ENCODE measurements around the gene ZNF775. TPM values are rescaled to one million over a fixed set of nuclear protein-coding genes. Genes with fewer than 3 reads are reported as not detected.

ZNF775 gene
- total and polyA plus RNA-seq, 2 of the 13 experiments (the other 11 are each of a cell fraction or from before 2014, with no cell fraction given): 3.1 to 3.2 TPM

DNA sequence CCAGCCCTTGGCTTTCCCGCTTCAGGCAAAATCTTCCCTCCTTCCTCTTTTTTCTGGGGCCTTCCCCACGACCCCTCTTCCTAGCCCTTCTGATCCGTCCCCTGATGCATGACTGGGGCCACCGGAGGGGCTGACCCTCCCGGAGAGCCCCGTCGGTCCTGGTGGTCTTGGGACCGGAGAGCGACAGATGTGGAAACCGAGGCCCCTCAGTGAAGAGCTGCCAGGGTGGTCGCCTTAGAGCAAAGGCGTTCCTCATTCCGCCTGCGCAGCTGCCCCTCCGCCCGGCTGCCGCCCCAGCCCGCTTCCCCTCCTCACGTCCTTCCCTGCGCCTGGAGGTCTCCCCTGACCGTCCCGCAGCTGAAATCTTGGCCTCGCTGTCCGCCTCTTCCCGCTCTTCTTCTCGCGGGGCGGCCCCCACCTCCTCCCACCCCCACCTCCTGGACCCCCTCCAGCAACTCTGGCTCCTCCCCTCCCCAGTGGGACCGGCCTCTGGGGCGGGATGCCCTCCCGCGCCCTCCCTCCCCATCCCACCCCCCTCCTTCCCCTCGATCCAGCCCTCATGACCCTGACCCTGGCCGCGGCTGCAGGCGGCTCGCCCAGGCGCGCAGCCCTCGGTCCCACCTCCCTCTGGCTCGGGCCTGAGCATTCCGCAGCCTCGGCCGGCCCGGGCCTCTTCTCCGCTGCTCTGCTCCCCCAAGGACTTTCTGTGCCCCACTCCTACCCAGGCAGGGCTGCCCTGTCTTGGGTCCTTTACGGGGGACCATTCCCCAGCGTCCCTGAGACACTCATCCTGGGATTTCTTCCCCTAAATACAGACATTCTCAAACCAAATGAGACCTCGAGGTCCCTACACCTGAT is 37.6 kb upstream of the ZNF775 start, which contains the start of gene RARRES2 (continued):
- TF ChIP-seq, protein P1, sequence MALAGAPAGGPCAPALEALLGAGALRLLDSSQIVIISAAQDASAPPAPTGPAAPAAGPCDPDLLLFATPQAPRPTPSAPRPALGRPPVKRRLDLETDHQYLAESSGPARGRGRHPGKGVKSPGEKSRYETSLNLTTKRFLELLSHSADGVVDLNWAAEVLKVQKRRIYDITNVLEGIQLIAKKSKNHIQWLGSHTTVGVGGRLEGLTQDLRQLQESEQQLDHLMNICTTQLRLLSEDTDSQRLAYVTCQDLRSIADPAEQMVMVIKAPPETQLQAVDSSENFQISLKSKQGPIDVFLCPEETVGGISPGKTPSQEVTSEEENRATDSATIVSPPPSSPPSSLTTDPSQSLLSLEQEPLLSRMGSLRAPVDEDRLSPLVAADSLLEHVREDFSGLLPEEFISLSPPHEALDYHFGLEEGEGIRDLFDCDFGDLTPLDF (CRISPR knock-in tag; IDR thresholded peaks at IDR 0.05): no peak
- TF ChIP-seq ZNF777 (CRISPR knock-in tag; IDR thresholded peaks at IDR 0.05): 0 out of 2 replicates have a peak, but pooled peaks have one; percentile 37
- TF ChIP-seq GABPA (IDR thresholded peaks at IDR 0.05; ENCODE audit: low read depth, low read length): no peak
- TF ChIP-seq GABPA (CRISPR knock-in tag; IDR thresholded peaks at IDR 0.05; ENCODE audit: low read depth): no peak
- no peak for TF ChIP-seq SNAPC2 (CRISPR knock-in tag; IDR thresholded peaks at IDR 0.05)
- no peak for TF ChIP-seq ZNF546 (CRISPR knock-in tag; conservative IDR thresholded peaks at IDR 0.05)
- TF ChIP-seq, protein P2, sequence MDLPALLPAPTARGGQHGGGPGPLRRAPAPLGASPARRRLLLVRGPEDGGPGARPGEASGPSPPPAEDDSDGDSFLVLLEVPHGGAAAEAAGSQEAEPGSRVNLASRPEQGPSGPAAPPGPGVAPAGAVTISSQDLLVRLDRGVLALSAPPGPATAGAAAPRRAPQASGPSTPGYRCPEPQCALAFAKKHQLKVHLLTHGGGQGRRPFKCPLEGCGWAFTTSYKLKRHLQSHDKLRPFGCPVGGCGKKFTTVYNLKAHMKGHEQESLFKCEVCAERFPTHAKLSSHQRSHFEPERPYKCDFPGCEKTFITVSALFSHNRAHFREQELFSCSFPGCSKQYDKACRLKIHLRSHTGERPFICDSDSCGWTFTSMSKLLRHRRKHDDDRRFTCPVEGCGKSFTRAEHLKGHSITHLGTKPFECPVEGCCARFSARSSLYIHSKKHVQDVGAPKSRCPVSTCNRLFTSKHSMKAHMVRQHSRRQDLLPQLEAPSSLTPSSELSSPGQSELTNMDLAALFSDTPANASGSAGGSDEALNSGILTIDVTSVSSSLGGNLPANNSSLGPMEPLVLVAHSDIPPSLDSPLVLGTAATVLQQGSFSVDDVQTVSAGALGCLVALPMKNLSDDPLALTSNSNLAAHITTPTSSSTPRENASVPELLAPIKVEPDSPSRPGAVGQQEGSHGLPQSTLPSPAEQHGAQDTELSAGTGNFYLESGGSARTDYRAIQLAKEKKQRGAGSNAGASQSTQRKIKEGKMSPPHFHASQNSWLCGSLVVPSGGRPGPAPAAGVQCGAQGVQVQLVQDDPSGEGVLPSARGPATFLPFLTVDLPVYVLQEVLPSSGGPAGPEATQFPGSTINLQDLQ (CRISPR knock-in tag; IDR thresholded peaks at IDR 0.05): no peak; the same call in 1 of the 2 replicates
- TF ChIP-seq, protein P3, sequence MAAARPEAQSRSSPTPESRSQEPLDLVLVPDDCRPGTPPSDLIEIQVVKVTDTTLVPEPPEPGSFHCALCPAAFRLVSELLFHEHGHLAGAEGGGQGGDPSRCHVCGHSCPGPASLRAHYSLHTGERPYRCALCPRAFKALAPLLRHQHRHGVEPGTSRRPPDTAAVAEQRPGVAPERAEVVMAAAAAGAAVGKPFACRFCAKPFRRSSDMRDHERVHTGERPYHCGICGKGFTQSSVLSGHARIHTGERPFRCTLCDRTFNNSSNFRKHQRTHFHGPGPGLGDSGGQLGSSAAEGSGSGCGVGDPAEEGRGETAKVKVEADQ (CRISPR knock-in tag; IDR thresholded peaks at IDR 0.05; ENCODE audit: borderline replicate concordance): peak; percentile 14; the same call in 1 of the 2 replicates
- TF ChIP-seq HHEX (CRISPR knock-in tag; IDR thresholded peaks at IDR 0.05): no peak
- no peak for TF ChIP-seq ZMYM2 (CRISPR knock-in tag; IDR thresholded peaks at IDR 0.05)
- no peak for TF ChIP-seq ZNF282 (IDR thresholded peaks at IDR 0.05; ENCODE audit: partially characterized antibody)
- TF ChIP-seq TMF1 (CRISPR knock-in tag; IDR thresholded peaks at IDR 0.05; ENCODE audit: low read depth): no peak
- no peak for TF ChIP-seq GATAD1 (CRISPR knock-in tag; IDR thresholded peaks at IDR 0.05)
- no peak for TF ChIP-seq SNRNP70 (IDR thresholded peaks at IDR 0.05; ENCODE audit: low read depth, low read length)
- no peak for TF ChIP-seq ZFP36 (IDR thresholded peaks at IDR 0.05; ENCODE audit: borderline replicate concordance, low read depth, low read length, partially characterized antibody)
- TF ChIP-seq, protein P4, sequence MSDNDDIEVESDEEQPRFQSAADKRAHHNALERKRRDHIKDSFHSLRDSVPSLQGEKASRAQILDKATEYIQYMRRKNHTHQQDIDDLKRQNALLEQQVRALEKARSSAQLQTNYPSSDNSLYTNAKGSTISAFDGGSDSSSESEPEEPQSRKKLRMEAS (IDR thresholded peaks at IDR 0.05): peak; percentile 35; the same call in 1 of the 2 replicates
- no peak for TF ChIP-seq ZNF549 (CRISPR knock-in tag; IDR thresholded peaks at IDR 0.05)
- no peak for TF ChIP-seq ZNF619 (CRISPR knock-in tag; IDR thresholded peaks at IDR 0.05)
- TF ChIP-seq AGO2 (optimal IDR thresholded peaks at IDR 0.05; ENCODE audit: low read depth, low read length): no peak
- TF ChIP-seq FOXK2 (IDR thresholded peaks at IDR 0.05): no peak
- TF ChIP-seq, protein P5, sequence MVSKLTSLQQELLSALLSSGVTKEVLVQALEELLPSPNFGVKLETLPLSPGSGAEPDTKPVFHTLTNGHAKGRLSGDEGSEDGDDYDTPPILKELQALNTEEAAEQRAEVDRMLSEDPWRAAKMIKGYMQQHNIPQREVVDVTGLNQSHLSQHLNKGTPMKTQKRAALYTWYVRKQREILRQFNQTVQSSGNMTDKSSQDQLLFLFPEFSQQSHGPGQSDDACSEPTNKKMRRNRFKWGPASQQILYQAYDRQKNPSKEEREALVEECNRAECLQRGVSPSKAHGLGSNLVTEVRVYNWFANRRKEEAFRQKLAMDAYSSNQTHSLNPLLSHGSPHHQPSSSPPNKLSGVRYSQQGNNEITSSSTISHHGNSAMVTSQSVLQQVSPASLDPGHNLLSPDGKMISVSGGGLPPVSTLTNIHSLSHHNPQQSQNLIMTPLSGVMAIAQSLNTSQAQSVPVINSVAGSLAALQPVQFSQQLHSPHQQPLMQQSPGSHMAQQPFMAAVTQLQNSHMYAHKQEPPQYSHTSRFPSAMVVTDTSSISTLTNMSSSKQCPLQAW (CRISPR knock-in tag; IDR thresholded peaks at IDR 0.05): 0 out of 2 replicates have a peak, but pooled peaks have one; percentile 21
- TF ChIP-seq ZNF383 (CRISPR knock-in tag; IDR thresholded peaks at IDR 0.05; ENCODE audit: borderline replicate concordance): no peak
- TF ChIP-seq, protein P6, sequence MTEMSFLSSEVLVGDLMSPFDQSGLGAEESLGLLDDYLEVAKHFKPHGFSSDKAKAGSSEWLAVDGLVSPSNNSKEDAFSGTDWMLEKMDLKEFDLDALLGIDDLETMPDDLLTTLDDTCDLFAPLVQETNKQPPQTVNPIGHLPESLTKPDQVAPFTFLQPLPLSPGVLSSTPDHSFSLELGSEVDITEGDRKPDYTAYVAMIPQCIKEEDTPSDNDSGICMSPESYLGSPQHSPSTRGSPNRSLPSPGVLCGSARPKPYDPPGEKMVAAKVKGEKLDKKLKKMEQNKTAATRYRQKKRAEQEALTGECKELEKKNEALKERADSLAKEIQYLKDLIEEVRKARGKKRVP (CRISPR knock-in tag; IDR thresholded peaks at IDR 0.05): no peak
- no peak for TF ChIP-seq ZSCAN12 (CRISPR knock-in tag; IDR thresholded peaks at IDR 0.05)
